Mucosa of gallbladder (tissue), 1 donor: ENCODE results near the gene SPINT1. TPM values are rescaled to one million over a fixed set of nuclear protein-coding genes. Genes with fewer than 3 reads are reported as not detected.
A peak's percentile ranks its signal among the peaks of the same experiment; 100 is the strongest.

Source experiments
- DNase-seq: peaks from one replicate; pipeline ENCODE4 v3.0.0-alpha.2; 2020; ENCODE audit warnings: low spot score
- total RNA-seq: library from RNA; stranded (reverse); gene quantifications from one replicate; pipeline ENCODE4 v1.2.1, GENCODE V29; 2021
- donor health status: DM: no; HTN: no; CAD: no.

SPINT1 gene
- total RNA-seq, result 232 TPM

DNA sequence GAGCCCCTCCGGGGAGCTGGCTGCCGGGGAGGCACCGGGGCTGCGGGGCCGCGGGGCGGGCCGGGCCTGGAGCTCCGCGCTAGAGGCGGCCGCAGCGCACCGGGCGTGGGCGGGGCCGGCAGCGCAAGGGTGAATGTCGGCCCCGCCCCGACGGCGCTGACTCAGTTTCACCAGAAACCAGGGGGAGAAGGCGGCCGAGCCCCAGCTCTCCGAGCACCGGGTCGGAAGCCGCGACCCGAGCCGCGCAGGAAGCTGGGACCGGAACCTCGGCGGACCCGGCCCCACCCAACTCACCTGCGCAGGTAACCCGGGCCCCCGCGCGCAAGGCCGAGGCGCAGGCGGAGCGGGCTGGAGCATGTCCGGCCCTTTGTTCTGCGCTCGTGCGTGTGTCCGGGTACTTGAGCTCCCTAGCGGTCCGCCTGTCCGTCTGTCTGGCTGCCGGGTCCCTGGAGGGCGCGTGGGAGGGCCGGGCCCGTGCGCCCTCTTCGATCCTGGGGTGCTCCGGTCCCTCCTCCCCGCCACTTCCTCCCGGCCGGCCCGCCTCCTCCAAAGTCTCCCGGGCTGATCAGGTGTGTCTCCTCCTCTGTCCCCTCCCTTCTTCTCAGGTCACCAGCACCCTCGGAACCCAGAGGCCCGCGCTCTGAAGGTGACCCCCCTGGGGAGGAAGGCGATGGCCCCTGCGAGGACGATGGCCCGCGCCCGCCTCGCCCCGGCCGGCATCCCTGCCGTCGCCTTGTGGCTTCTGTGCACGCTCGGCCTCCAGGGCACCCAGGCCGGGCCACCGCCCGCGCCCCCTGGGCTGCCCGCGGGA, at the start of gene SPINT1:
Gene SPINT1 (plus strand): TSS at position 164 of the 811 bp plus-strand sequence. CDS start 507 bp downstream, at position 671.
- DNase-seq, result peak; percentile 71

- DNase-seq, result no peak
Measured at GRCh38 chr15:40796041-40796440, 47.8 kb upstream of the SPINT1 start.

DNA sequence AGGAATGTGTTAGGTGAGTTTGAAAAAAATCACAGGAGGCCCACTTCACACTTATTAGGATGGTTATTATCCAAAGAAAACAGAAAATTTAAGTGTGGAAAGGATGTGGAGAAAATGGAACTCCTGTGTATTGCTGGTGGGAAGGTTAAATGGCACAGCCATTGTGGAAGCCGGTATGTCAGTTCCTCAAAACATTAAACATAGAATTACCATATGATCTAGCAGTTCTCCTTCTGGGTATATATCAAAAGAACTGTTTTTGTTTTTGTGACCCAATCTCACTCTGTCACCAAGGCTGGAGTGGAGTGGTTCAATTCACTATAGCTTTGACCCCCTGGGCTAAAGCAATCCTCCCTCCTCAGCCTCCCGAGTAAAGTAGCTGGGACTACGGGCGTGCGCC, 47.3 kb upstream of the SPINT1 start:
- DNase-seq, result no peak

DNA sequence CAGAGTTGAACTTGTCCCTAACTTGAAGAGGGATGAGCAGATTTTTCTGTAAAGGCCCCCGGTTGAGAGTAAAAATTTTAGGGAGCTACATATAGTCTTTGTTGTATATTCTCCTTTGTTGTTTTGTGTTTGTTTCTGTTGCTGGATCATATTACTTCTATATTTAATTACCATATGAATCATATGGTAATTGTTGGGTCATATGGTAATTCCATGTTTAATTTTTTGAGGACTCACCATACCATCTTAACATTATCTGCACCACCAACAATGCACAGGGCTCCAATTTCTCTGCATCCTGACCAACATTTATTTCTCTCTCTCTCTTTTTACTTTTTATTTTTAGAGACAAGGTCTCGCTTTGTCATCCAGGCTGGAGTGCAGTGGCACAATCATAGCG, 44.3 kb upstream of the SPINT1 start:
- no peak for DNase-seq

DNA sequence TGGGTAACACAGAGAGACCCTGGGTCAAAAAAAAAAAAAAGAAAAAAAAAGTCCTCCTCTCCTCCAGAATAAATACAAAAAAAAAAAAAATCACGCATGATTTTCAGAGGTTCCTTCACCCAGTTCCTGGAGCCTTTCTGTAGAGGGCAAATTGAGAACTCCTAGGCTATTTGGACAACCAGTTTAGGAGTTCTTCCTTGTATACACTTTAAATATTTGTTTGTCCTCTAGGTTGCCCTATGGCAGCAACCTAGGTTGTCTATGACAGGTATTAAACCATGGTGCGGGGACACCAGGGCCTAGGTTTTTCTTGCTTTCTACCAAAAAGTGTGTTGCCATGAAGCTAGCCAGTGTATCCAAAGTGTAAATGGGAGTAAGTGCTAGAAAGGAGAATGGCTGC, 40.8 kb upstream of the SPINT1 start:
- DNase-seq, result no peak

DNA sequence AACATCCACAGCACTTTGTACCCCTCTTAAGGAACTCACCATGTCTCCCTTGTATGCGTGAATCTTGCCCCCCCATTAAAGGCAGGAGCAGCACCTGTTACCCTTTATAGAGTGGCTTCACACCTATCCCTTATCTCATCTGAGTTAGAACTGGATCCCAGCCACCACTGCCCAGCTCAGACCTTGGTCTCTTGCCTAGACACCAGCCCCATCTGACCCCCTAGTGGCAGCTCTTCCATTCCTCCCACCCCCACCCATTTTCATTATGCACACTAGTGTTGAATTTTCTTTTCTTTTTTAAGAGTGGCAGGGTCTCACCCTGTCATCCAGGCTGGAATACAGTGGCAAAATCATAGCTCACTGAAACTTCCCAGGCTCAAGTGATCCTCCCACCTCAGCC, 40.2 kb upstream of the SPINT1 start:
- DNase-seq, result no peak

GRCh38 chr15:40806672-40807027, 37.2 kb upstream of the SPINT1 start:
- no peak for DNase-seq

- DNase-seq, result peak; percentile 97
Measured at GRCh38 chr15:40807028-40807887, 36.6 kb upstream of the SPINT1 start, which contains the start of the genes DNAJC17 and ZFYVE19. Gene DNAJC17 (minus strand): TSS chr15:40807473. CDS start chr15:40807446, 27 bp downstream. Gene ZFYVE19 (plus strand): TSS chr15:40807089. CDS start chr15:40807590, 501 bp downstream.

DNA sequence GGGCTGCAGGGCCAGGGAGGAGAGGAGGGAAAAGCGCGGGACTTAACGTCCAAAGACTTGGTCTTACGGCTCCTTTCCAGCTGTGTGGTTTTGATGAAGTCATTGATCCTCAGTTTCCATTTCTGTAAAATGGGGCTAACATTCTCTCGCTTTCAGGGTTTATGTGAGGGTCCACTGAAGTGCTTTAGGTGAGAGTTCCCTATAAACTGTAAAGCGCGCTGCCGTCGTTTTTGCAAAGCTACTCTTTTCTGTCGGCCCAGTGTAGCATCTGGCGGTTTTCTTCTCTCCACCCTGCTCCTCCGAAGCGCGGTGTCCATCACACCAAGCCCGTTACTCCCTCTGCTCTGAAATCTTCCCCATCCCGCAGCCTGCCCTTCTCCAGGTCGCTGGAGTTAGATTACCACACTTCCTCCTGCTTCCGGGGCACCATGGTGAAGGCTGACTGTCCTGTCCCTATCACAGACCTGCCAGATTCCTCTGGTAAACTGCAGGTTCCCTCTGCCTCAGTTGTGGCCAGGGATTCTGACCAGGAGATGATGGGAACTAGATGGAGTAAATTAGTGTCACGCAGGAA, 35.9 kb upstream of the SPINT1 start:
- no peak for DNase-seq

DNA sequence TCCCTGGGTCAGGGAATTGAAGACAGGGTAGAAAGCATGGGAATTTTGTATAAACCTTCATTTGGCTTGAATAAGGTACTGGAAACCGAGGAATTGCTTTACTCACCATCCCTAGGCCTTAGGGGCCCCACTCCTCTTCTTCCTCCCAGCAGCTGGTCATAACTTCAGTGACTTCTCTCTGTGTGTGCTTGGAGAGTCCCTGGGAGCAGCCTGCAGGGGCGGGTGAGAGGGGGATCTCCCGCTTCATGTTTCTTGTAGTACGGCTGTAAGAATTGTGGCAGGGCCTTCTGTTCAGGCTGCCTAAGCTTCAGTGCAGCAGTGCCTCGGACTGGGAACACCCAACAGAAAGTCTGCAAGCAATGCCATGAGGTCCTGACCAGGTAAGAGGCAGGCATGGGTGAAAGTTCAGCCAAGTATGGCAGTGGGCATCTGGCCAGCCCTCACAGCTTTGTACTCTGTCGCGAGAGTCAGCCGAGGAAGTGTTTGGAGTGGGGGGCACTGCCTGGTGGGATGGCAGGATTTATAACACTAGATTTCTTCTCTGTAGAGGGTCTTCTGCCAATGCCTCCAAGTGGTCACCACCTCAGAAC, 34.9 kb upstream of the SPINT1 start:
- no peak for DNase-seq

DNA sequence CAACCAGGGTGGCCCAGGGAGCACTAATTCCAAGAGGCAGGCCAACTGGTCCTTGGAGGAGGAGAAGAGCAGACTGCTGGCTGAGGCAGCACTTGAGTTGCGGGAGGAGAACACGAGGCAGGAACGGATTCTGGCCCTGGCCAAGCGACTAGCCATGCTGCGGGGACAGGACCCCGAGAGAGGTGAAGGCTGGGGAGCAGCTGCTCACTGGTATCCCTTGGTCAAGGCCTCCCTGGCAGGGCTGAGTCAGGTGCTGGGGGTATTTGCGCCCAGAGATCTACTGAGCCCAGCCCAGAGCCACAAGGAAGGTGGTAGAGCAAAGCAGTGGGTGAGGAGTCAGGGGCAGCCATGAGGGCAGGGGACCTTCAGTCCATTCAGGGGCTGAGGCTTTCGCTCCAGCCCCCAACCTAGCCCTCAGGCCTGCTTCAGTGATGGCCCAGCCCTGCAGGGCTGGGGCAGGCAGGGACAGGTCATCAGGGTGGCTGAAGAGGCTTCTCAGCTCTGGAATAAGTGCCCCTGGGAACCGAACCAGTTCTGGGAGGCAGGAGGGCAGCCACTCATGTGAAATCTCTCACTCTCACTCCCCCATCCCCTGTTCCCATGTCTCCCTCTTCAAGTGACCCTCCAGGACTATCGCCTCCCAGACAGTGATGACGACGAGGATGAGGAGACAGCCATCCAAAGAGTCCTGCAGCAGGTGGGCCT, 31.0 kb upstream of the SPINT1 start:
- DNase-seq, result no peak

- no peak for DNase-seq
Measured at GRCh38 chr15:40815042-40815698, 28.7 kb upstream of the SPINT1 start.

GRCh38 chr15:40819048-40819447, 24.8 kb upstream of the SPINT1 start:
- DNase-seq, result no peak

GRCh38 chr15:40821195-40821594, 22.7 kb upstream of the SPINT1 start:
- DNase-seq, result no peak

DNA sequence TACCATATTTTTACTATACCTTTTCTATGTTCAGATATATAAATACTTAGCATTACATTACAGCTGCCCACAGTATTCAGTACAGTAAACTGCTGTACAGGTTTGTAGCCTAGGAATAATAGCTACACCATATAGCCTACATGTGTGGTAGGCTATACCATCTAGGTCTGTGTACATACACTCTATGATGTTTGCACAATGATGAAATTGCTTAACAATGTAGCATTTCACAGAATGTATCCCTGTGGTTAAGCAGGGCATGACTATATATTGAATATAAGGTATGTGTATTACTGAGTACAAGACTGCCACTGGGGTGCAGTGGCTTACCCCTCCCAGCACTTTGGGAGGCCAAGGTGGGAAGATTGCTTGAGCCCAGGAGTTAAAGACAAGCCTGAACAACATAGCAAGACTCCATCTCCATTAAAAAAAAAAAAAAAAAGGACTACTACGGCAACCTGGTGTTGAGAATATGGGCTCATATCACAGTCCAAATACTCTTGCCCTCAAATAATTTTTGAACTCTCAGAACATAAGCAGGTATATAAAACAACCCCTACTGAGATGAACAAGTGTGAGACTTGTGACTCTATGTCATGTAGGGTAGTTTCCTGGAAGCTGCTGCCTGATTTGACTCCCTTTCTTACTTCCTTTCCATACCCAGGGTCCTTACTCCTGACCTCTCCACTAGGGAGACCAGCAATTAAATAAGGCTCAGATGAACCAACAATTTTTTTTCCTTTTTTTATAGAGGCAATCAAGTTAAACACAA, 20.1 kb upstream of the SPINT1 start:
- no peak for DNase-seq

- DNase-seq, result no peak
Measured at GRCh38 chr15:40825661-40826422, 18.0 kb upstream of the SPINT1 start.

- DNase-seq, result no peak
Measured at GRCh38 chr15:40826423-40827075, 17.3 kb upstream of the SPINT1 start.

DNA sequence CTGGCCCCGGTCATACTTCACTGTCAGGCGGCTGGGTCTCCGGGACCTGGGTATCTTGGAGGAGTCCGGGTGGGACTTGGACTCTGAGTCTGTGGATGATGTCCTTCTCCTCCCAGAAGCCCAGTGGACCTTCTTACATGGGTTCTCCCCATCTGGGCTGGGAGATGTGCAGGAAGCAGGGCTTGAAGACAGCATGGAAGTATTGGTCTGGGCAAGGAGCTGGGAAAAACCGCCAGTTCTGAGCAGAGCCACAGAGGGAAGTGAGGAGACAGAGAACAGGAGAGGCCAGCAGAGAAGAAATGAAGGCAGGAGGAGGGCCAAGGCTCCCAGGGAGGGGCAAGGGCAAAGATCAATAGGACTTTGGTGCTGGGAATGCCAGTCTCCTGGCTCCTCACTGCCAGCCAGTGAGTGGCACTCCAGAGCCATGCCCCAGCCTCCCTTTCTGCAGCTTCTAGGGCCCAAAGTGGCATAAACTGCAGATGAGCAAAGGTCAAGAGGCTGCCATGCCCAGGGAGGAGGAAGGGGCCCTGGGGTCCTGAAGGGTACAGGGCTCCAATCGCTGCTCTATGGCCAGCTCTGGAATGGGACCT, 15.3 kb upstream of the SPINT1 start, which contains the start of gene PPP1R14D:
Gene PPP1R14D (minus strand): TSS at position 262 of the 590 bp plus-strand sequence. CDS start 67 bp downstream, at position 195.
- peak; percentile 76 for DNase-seq
